CD4-positive, alpha-beta T cell treated with Interleukin-2 at 100 ng/mL for 4 hours (primary cell): ENCODE measurements around the gene PRTN3.

ENCODE experiments used
- DNase-seq: peaks from one replicate; pipeline ENCODE4 v3.0.0-alpha.2; 2020; ENCODE audit warnings: low spot score

Gene PRTN3

GRCh38 chr19:840519-841206, at the start of gene PRTN3:
TSS of gene PRTN3 (plus strand) at chr19:840999. CDS start at chr19:841009, 10 bp downstream.
- no peak for DNase-seq

GRCh38 chr19:791007-791566, 49.7 kb upstream of the PRTN3 start:
- no peak for DNase-seq

GRCh38 chr19:791567-792305, 49.1 kb upstream of the PRTN3 start:
- DNase-seq = no peak

GRCh38 chr19:792306-792885, 48.4 kb upstream of the PRTN3 start:
- no peak for DNase-seq

- DNase-seq = no peak
Measured at GRCh38 chr19:793806-794205, 47.0 kb upstream of the PRTN3 start.

GRCh38 chr19:795073-795611, 45.7 kb upstream of the PRTN3 start:
- no peak for DNase-seq

GRCh38 chr19:795691-796581, 44.9 kb upstream of the PRTN3 start:
- no peak for DNase-seq

- peak; percentile 100 for DNase-seq
Measured at GRCh38 chr19:796692-797527, 43.9 kb upstream of the PRTN3 start, which contains the start of gene PTBP1. TSS of gene PTBP1 (plus strand) at chr19:797452. CDS start at chr19:797498, 46 bp downstream.

GRCh38 chr19:797528-798414, 43.0 kb upstream of the PRTN3 start:
- DNase-seq = peak; percentile 87

- no peak for DNase-seq
Measured at GRCh38 chr19:798415-799075, 42.3 kb upstream of the PRTN3 start.

GRCh38 chr19:799076-799881, 41.5 kb upstream of the PRTN3 start:
- peak; percentile 7 for DNase-seq

GRCh38 chr19:800360-801029, 40.3 kb upstream of the PRTN3 start:
- DNase-seq = no peak

- no peak for DNase-seq
Measured at GRCh38 chr19:801030-801860, 39.6 kb upstream of the PRTN3 start.

- no peak for DNase-seq
Measured at GRCh38 chr19:801861-802497, 38.8 kb upstream of the PRTN3 start.

GRCh38 chr19:802498-803098, 38.2 kb upstream of the PRTN3 start:
- DNase-seq = no peak

GRCh38 chr19:803099-803561, 37.7 kb upstream of the PRTN3 start:
- DNase-seq = no peak
